Stimulated activated CD4-positive, alpha-beta T cell treated with anti-CD3 and anti-CD28 coated beads, Interleukin-2, amount 100 ng/mL, for 4 hours (primary cell): ENCODE data around the gene FASTKD3.
"Not testable (repeated sequence)": the region's sequence is repeated elsewhere in the genome, so short reads cannot be mapped to it uniquely, and the experiment has no call there.

Source experiments
- DNase-seq: peaks from one replicate; pipeline ENCODE4 v3.0.0-alpha.2; 2020; ENCODE audit warnings: low read depth

The FASTKD3 gene

GRCh38 chr5:7868773-7869473, at the start of gene FASTKD3, which contains the start of gene MTRR:
TSS of gene FASTKD3 (minus strand) at chr5:7869031. CDS start at chr5:7868083, 948 bp downstream.
TSS of gene MTRR (plus strand) at chr5:7869148. CDS start at chr5:7870795, 1,647 bp downstream.
- peak; percentile 84 for DNase-seq

- no peak for DNase-seq
These were observed 48.6 kb upstream of the FASTKD3 start for GRCh38 chr5:7917130-7918123.

GRCh38 chr5:7916171-7916804, 47.5 kb upstream of the FASTKD3 start:
- DNase-seq = no peak

- DNase-seq = not testable (repeated sequence)
These were observed 42.6 kb upstream of the FASTKD3 start for GRCh38 chr5:7911429-7911771.

GRCh38 chr5:7910738-7911428, 42.1 kb upstream of the FASTKD3 start:
- DNase-seq = no peak

- no peak for DNase-seq
These were observed 39.5 kb upstream of the FASTKD3 start for GRCh38 chr5:7908317-7908716.

GRCh38 chr5:7907612-7908011, 38.8 kb upstream of the FASTKD3 start:
- no peak for DNase-seq

GRCh38 chr5:7904170-7904569, 35.3 kb upstream of the FASTKD3 start:
- DNase-seq = no peak

- no peak for DNase-seq
These were observed 34.1 kb upstream of the FASTKD3 start for GRCh38 chr5:7902666-7903625.

GRCh38 chr5:7902201-7902600, 33.4 kb upstream of the FASTKD3 start:
- no peak for DNase-seq

- no peak for DNase-seq
These were observed 28.3 kb upstream of the FASTKD3 start for GRCh38 chr5:7897014-7897600.

- DNase-seq = no peak
These were observed 26.0 kb upstream of the FASTKD3 start for GRCh38 chr5:7894860-7895259.

- DNase-seq = no peak
These were observed 25.6 kb upstream of the FASTKD3 start for GRCh38 chr5:7894439-7894838.

GRCh38 chr5:7888901-7889300, 20.1 kb upstream of the FASTKD3 start:
- no peak for DNase-seq

- no peak for DNase-seq
These were observed 18.1 kb upstream of the FASTKD3 start for GRCh38 chr5:7886849-7887475.

- DNase-seq = no peak
These were observed 15.8 kb upstream of the FASTKD3 start for GRCh38 chr5:7884491-7885267.

- DNase-seq = no peak
These were observed 14.1 kb upstream of the FASTKD3 start for GRCh38 chr5:7882926-7883325.

- DNase-seq = no peak
These were observed 13.0 kb upstream of the FASTKD3 start for GRCh38 chr5:7881816-7882215.

- DNase-seq = no peak
These were observed 12.3 kb upstream of the FASTKD3 start for GRCh38 chr5:7881091-7881490.
